SKM-1 treated with dmso at 0.1 percent for 144 hours (cell line): Measurements from ENCODE around the gene AASS.

Experiments
- DNase-seq: peaks from one replicate; lab custom pipeline; 2025; ENCODE audit not compliant: unreplicated experiment; lab: John Stamatoyannopoulos, UW

Gene AASS

DNA sequence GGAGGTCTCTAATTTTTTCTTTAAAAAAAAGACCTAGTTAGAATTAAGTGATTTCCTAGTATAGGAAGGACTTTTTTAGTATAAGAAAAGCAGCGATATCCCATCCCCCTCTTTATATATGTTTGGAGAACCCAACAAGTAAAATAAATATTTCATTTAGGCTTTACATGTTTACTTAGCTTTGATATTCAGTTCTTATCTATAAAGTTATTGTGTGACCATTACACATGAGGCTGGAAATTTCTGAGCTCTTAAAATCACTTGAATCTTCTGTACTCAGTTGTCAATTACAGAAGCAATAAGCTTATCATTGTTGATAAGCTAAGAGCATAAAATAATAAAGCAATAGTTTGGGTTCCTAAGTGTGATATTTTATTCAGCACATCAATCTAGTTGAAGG is 89.7 kb downstream of the AASS start:
- no peak for DNase-seq

DNA sequence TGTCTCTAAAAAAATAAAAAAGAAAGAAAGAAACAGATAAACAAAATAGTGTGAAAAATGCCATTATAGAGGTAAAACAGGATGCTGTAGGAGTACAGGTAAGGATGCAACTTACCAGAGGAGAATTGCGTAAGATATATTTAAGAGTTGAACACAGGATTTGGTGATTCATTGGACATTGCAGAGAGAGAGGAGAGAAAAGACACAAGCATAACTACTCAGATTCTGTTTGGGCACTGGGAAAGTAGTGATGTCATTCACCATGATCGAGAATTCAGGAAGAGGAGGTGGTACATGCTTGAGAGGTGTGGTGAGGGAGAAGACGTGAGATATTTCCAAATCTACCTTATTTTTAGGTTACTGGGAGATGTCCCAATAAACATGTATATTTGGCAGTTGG is 97.6 kb downstream of the AASS start:
- no peak for DNase-seq

DNA sequence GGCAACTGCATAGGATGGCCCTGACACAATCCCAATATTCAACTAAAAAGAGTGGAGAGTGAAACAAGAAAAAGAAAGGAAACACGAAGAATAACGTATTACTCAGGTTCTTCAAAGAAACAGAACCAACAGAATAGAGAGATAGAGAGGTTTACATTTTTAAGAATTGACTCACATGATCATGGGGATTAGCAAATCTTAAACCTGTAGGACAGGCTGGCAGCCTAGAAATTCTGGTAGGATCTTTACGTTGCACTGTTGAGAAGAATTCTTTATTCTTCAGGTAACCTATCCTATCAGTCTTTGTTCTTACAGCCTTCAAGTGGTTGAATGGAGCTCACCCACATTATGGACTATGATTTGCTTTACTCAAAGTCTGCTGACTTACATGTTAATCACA is 103.9 kb downstream of the AASS start:
- no peak for DNase-seq

GRCh38 chr7:122038904-122039303 is 105.1 kb downstream of the AASS start:
- no peak for DNase-seq

GRCh38 chr7:122038134-122038533 is 105.9 kb downstream of the AASS start:
- no peak for DNase-seq

DNA sequence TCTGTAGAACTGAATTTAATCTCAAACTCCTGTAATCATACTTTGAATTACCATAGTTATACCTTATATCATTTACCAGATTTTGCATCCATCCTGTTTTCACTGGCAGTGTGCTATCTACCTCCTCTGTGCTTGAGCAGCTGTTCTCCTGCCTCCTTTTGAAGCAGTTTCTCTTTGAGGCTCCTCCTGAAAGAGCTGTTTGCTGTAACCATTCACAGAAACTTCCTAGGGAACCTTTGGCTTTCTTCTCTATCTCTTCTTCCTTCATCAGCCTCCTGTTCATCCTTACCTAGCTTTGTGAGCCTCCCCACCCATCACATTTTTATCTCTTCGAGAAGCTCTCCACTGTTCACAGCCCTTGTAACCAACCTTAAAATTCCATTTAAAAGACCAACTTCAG is 108.2 kb downstream of the AASS start:
- DNase-seq = no peak

- no peak for DNase-seq
Observed at GRCh38 chr7:122033641-122034040, 110.4 kb downstream of the AASS start.

GRCh38 chr7:122027058-122027457 is 117.0 kb downstream of the AASS start:
- no peak for DNase-seq
